K562 treated with DMSO at 1 percent for 24 hours (cell line): Measurements from ENCODE around the gene TMEM125. TPM values are rescaled to one million over a fixed set of nuclear protein-coding genes. Genes with fewer than 3 reads are reported as not detected.

Experiments used
- total RNA-seq: library from RNA; unstranded; fragments of 300-600 nt; gene quantifications from 2 replicates; pipeline ENCODE4 v1.2.3, GENCODE V29; 2022; ENCODE audit warnings: low read depth; ENCODE audit not compliant: insufficient read depth

The TMEM125 gene
- total RNA-seq, result 0.81 and 1.4 TPM in 2 replicates

GRCh38 chr1:43269627-43270375, at the start of gene TMEM125:
TSS of gene TMEM125 (plus strand) at chr1:43269983. CDS start at chr1:43272723, 2,740 bp downstream.

GRCh38 chr1:43285269-43285990, 15.6 kb downstream of the TMEM125 start, which contains the start of gene C1orf210:
TSS of gene C1orf210 (minus strand) at chr1:43285581. CDS start at chr1:43283270, 2,311 bp downstream.

GRCh38 chr1:43300378-43301094, 30.8 kb downstream of the TMEM125 start, which contains the start of gene TIE1:
TSS of gene TIE1 (plus strand) at chr1:43300982. CDS start at chr1:43301072, 90 bp downstream.

Other genes with a start within 250 kb of the TMEM125 start
- 88.4 and 95.7 TPM in 2 replicates for gene EBNA1BP2, start 97.7 kb upstream of the TMEM125 start, total RNA-seq
- gene CFAP57, start 97.7 kb upstream of the TMEM125 start, total RNA-seq, result not detected in 2 replicates
- not detected in 2 replicates for gene C1orf210, start 15.6 kb downstream of the TMEM125 start, total RNA-seq
- gene TIE1, start 31.0 kb downstream of the TMEM125 start, total RNA-seq, result not detected in 2 replicates
- gene MPL, start 67.8 kb downstream of the TMEM125 start, total RNA-seq, result not detected in 2 replicates
- 186 and 203 TPM in 2 replicates for gene CDC20, start 89.0 kb downstream of the TMEM125 start, total RNA-seq
- gene ELOVL1, start 98.0 kb downstream of the TMEM125 start, total RNA-seq, result 127 and 138 TPM in 2 replicates
- gene MED8, start 119.8 kb downstream of the TMEM125 start, total RNA-seq, result 56.1 and 63.0 TPM in 2 replicates
- 23.4 and 29.5 TPM in 2 replicates for gene SZT2, start 119.9 kb downstream of the TMEM125 start, total RNA-seq
- gene HYI, start 183.9 kb downstream of the TMEM125 start, total RNA-seq, result 11.1 and 35.5 TPM in 2 replicates